CD14-positive monocyte (primary cell): ENCODE results near the gene LIPJ. TPM values are rescaled to one million over a fixed set of nuclear protein-coding genes. Genes with fewer than 3 reads are reported as not detected.

Source experiments
- DNase-seq, 3 donors: peaks; one replicate each; pipeline ENCODE4 v3.0.0-alpha.2; 2011 to 2022
- H2AFZ ChIP-seq: 2 replicates; pipeline ENCODE4 v1.6.0; 2012; ENCODE audit warnings: mild to moderate bottlenecking, low read depth, low read length, inconsistent platforms; ENCODE audit not compliant: insufficient read depth, poor library complexity, severe bottlenecking
- H3K27ac ChIP-seq, 2 donors: 1 replicate in 1 of 2; 2 replicates in 1 of 2; pipeline ENCODE4 v1.5.1; 2012 to 2013; ENCODE audit warnings: low read length in 2 of 2, control low read depth in 1 of 2, inconsistent platforms in 1 of 2, low read depth in 1 of 2, mild to moderate bottlenecking in 1 of 2
- H3K27me3 ChIP-seq, 2 donors: one replicate each; pipeline versions ENCODE4 v1.6.0 to v1.6.1; 2011 to 2013; ENCODE audit warnings: low read length in 2 of 2; ENCODE audit not compliant: control insufficient read depth in 2 of 2, insufficient read depth in 2 of 2
- H3K36me3 ChIP-seq, 2 donors: replicated peaks in 1 of 2; 1 replicate in 1 of 2; 2 replicates in 1 of 2; pipeline versions ENCODE4 v1.5.1 to v1.6.1; 2012 to 2013; ENCODE audit warnings: low read length in 2 of 2, control low read depth in 1 of 2, inconsistent platforms in 1 of 2, mild to moderate bottlenecking in 1 of 2; ENCODE audit not compliant: insufficient read depth in 2 of 2, control insufficient read depth in 1 of 2
- H3K4me1 ChIP-seq, 2 donors: 1 replicate in 1 of 2; 2 replicates in 1 of 2; pipeline versions ENCODE4 v1.5.1 to v1.6.1; 2012 to 2013; ENCODE audit warnings: low read length in 2 of 2, control low read depth in 1 of 2, inconsistent platforms in 1 of 2, mild to moderate bottlenecking in 1 of 2, moderate library complexity in 1 of 2; ENCODE audit not compliant: insufficient read depth in 2 of 2, control insufficient read depth in 1 of 2
- H3K4me2 ChIP-seq: replicated peaks from 2 replicates; pipeline ENCODE3; 2012; ENCODE audit warnings: low read length, moderate library complexity, mild to moderate bottlenecking; ENCODE audit not compliant: poor library complexity, severe bottlenecking; ENCODE audit errors: extremely low read depth
- H3K4me3 ChIP-seq, 3 experiments: fragments of 200-600 bp in 1 of 3; sonication (generic) in 1 of 3; replicated peaks in 1 of 3; 1 replicate in 2 of 3; 2 replicates in 1 of 3; pipeline ENCODE4 v1.5.1; 2011 to 2013; ENCODE audit warnings: low read length in 3 of 3, mild to moderate bottlenecking in 3 of 3, control low read depth in 2 of 3, low read depth in 2 of 3, inconsistent platforms in 1 of 3, moderate library complexity in 1 of 3
- H3K79me2 ChIP-seq: 2 replicates; pipeline ENCODE4 v1.6.0; 2012; ENCODE audit warnings: mild to moderate bottlenecking, control low read depth, inconsistent platforms, low read length, moderate library complexity; ENCODE audit not compliant: insufficient read depth
- H3K9ac ChIP-seq: 2 replicates; pipeline ENCODE4 v1.6.0; 2017; ENCODE audit warnings: low read length, mild to moderate bottlenecking; ENCODE audit not compliant: insufficient read depth, poor library complexity, severe bottlenecking
- H3K9me3 ChIP-seq, 2 donors: replicated peaks in 1 of 2; 1 replicate in 1 of 2; 2 replicates in 1 of 2; pipeline versions ENCODE4 v1.5.1 to v1.6.1; 2012 to 2013; ENCODE audit warnings: low read length in 2 of 2, control low read depth in 1 of 2; ENCODE audit not compliant: control insufficient read depth in 1 of 2, insufficient read depth in 1 of 2
- H4K20me1 ChIP-seq: 2 replicates; pipeline ENCODE4 v1.6.0; 2012; ENCODE audit warnings: mild to moderate bottlenecking, low read length, control low read depth, moderate library complexity; ENCODE audit not compliant: insufficient read depth
- H3K27ac Mint-ChIP-seq, 7 donors: one replicate each; pipeline ENCODE4 v1.8.0; 2020; ENCODE audit warnings: mild to moderate bottlenecking in 7 of 7, mixed read lengths in 7 of 7, moderate library complexity in 6 of 7, inconsistent platforms in 2 of 7
- H3K27me3 Mint-ChIP-seq, 3 donors: one replicate each; pipeline ENCODE4 v1.8.0; 2021 to 2022; ENCODE audit warnings: low read depth in 3 of 3, mild to moderate bottlenecking in 3 of 3, mixed read lengths in 3 of 3, moderate library complexity in 3 of 3, inconsistent platforms in 1 of 3
- H3K36me3 Mint-ChIP-seq, 2 donors: one replicate each; pipeline ENCODE4 v1.8.0; 2020; ENCODE audit warnings: mixed read lengths in 2 of 2, inconsistent platforms in 1 of 2, mild to moderate bottlenecking in 1 of 2
- H3K4me1 Mint-ChIP-seq: one replicate; pipeline ENCODE4 v1.8.0; 2020; ENCODE audit warnings: mild to moderate bottlenecking, mixed read lengths
- H3K4me3 Mint-ChIP-seq, 2 donors: one replicate each; pipeline ENCODE4 v1.8.0; 2020; ENCODE audit warnings: mild to moderate bottlenecking in 2 of 2, mixed read lengths in 2 of 2, moderate library complexity in 1 of 2
- H3K9me3 Mint-ChIP-seq, 7 donors: one replicate each; pipeline ENCODE4 v1.8.0; 2020 to 2022; ENCODE audit warnings: mixed read lengths in 7 of 7, mild to moderate bottlenecking in 6 of 7, moderate library complexity in 6 of 7, inconsistent platforms in 2 of 7
- CTCF ChIP-seq: fragments of 200-600 bp; IDR thresholded peaks from one replicate; pipeline ENCODE4 v1.8.0; 2022; ENCODE audit warnings: antibody characterized with exemption, mild to moderate bottlenecking
- WGBS: methylation state at CpG from one replicate; pipeline ENCODE4 v1.1.5; 2013; ENCODE audit warnings: missing lambda C conversion rate; ENCODE audit not compliant: insufficient coverage; 5-methylcytosine and 5-hydroxymethylcytosine counted together
- intact Hi-C, 2 donors: fragments of 100-400 bp; cut with micrococcal nuclease; formaldehyde crosslinking; loops; one replicate each; pipeline versions ENCODE4 v1.15.0 to v1.15.1; 2023
- polyA plus RNA-seq, 3 donors: library from polyadenylated mRNA; depleted of rRNA in 1 of 3; unstranded in 2 of 3; stranded (reverse) in 1 of 3; fragments of 300-500 nt in 2 of 3; fragments of >200 nt in 1 of 3; fragmentation: Illumina TruSeq in 2 of 3; gene quantifications; 1 replicate in 2 of 3; 2 replicates in 1 of 3; pipeline ENCODE4 v1.2.3, GENCODE V29; 2012 to 2021

LIPJ gene
- polyA plus RNA-seq, 3 donors, result 0.04 TPM; not detected in 2

GRCh38 chr10:88562152-88562551 lies 24.4 kb upstream of the LIPJ start:
- peak overlapping the region in 2 of 7 donors; percentile 66 to 73 for H3K27ac Mint-ChIP-seq
- peaks cover 0 to 1% (median 0%) of the 10 kb centered on the region in 7 donors for H3K9me3 Mint-ChIP-seq
- no peak overlapping the region for H3K4me3 Mint-ChIP-seq
- no peaks in the 10 kb centered on the region for H3K27me3 Mint-ChIP-seq
- Histone ChIP-seq H3K4me3 (no peak overlapping the region), H3K27ac (no peak overlapping the region), H3K4me2 (no peak overlapping the region), H3K4me1 (no peaks in the 10 kb centered on the region), H2AFZ (no peak overlapping the region), H3K9ac (no peak overlapping the region), H3K79me2 (no peaks in the 10 kb centered on the region), H3K9me3 (no peaks in the 10 kb centered on the region), H3K36me3 (no peaks in the 10 kb centered on the region), H4K20me1 (no peaks in the 10 kb centered on the region), H3K27me3 (no peaks in the 10 kb centered on the region)
- H3K36me3 Mint-ChIP-seq, result no peaks in the 10 kb centered on the region
- no peaks in the 10 kb centered on the region for H3K4me1 Mint-ChIP-seq
- TF ChIP-seq CTCF, result no peak
- 86% methylated on average over 1 of the region's 1 CpG for WGBS
- intact Hi-C loops, result loop anchor here in 1 of 2 donors (10.0 kb wide), 1 partner anchor 243 kb away; the partner anchor contains the start of gene LIPM
- DNase-seq, result no peak

- Histone ChIP-seq H3K27me3 (no peaks in the 10 kb centered on the region), H4K20me1 (no peaks in the 10 kb centered on the region), H3K79me2 (no peaks in the 10 kb centered on the region), H3K4me3 (no peak overlapping the region), H3K9ac (no peak overlapping the region), H3K4me2 (no peak overlapping the region), H3K36me3 (no peaks in the 10 kb centered on the region), H3K9me3 (no peaks in the 10 kb centered on the region), H3K27ac (no peak overlapping the region), H2AFZ (no peak overlapping the region), H3K4me1 (no peaks in the 10 kb centered on the region)
- H3K9me3 Mint-ChIP-seq, result peaks cover 0 to 1% (median 0%) of the 10 kb centered on the region in 7 donors
- no CpG with 5 or more reads among the region's 1 CpG for WGBS
- H3K36me3 Mint-ChIP-seq, result peaks cover 2 to 3% of the 10 kb centered on the region in 2 donors
- DNase-seq, result peak in 2 of 3 donors; percentile 7 to 27
- H3K4me3 Mint-ChIP-seq, result no peak overlapping the region
- TF ChIP-seq CTCF, result peak; percentile 71
- no peaks in the 10 kb centered on the region for H3K4me1 Mint-ChIP-seq
- intact Hi-C loops, result loop anchor here in 1 of 2 donors (10.0 kb wide), 1 partner anchor 240 kb away; the partner anchor contains the start of gene LIPM
- H3K27me3 Mint-ChIP-seq, result no peaks in the 10 kb centered on the region
- no peak overlapping the region for H3K27ac Mint-ChIP-seq
Observed at GRCh38 chr10:88565072-88565471, 21.5 kb upstream of the LIPJ start.
